ENCODE measurements around the gene LMCD1. TPM values are rescaled to one million over a fixed set of nuclear protein-coding genes. Genes with fewer than 3 reads are reported as not detected.

The LMCD1 gene
- total and polyA plus RNA-seq, 3 experiments from 2014 or later, result 0.83 to 2.6 (median 2.0) TPM

- Histone ChIP-seq H3K4me1 (ENCODE audit: insufficient read depth, low read length) (no peaks in the 10 kb centered on the region), H3K27ac (ENCODE audit: low read depth, low read length) (no peak overlapping the region), H3K4me3 (ENCODE audit: low read length) (no peak overlapping the region), H3K27me3 (ENCODE audit: insufficient read depth, low read length, poor library complexity, severe bottlenecking) (no peaks in the 10 kb centered on the region), H3K36me3 (ENCODE audit: insufficient read depth, low read length) (no peaks in the 10 kb centered on the region), H3K9me3 (ENCODE audit: low read length) (no peaks in the 10 kb centered on the region)
- no peak overlapping the region for H3K27ac Mint-ChIP-seq
- ChIA-PET POLR2A (no interaction called here), CTCF (no interaction called here)
- no peaks in the 10 kb centered on the region for H3K4me1 Mint-ChIP-seq
- no peak for DNase-seq
- no peaks in the 10 kb centered on the region for H3K27me3 Mint-ChIP-seq
- H3K4me3 Mint-ChIP-seq, result no peak overlapping the region
- H3K9me3 Mint-ChIP-seq, result peaks cover 0 to 4% (median 0%) of the 10 kb centered on the region in 5 donors
- H3K36me3 Mint-ChIP-seq, result no peaks in the 10 kb centered on the region
Observed at GRCh38 chr3:8525893-8526292, 24.3 kb downstream of the LMCD1 start.

GRCh38 chr3:8529181-8529637 lies 27.6 kb downstream of the LMCD1 start:
- Histone ChIP-seq H3K27ac (ENCODE audit: low read depth, low read length) (no peak overlapping the region), H3K4me1 (ENCODE audit: insufficient read depth, low read length) (no peaks in the 10 kb centered on the region), H3K9me3 (ENCODE audit: low read length) (no peaks in the 10 kb centered on the region), H3K27me3 (ENCODE audit: insufficient read depth, low read length, poor library complexity, severe bottlenecking) (peaks cover 4% of the 10 kb centered on the region), H3K36me3 (ENCODE audit: insufficient read depth, low read length) (no peaks in the 10 kb centered on the region), H3K4me3 (ENCODE audit: low read length) (no peak overlapping the region)
- Mint-ChIP-seq H3K36me3 (no peaks in the 10 kb centered on the region), H3K9me3 (no peaks in the 10 kb centered on the region), H3K4me1 (no peaks in the 10 kb centered on the region), H3K4me3 (no peak overlapping the region), H3K27ac (no peak overlapping the region), H3K27me3 (no peaks in the 10 kb centered on the region)
- DNase-seq, result no peak
- POLR2A ChIA-PET, result no interaction called here
- CTCF ChIA-PET, result no interaction called here

GRCh38 chr3:8529738-8530525 lies 28.3 kb downstream of the LMCD1 start:
- H3K9me3 Mint-ChIP-seq, result no peaks in the 10 kb centered on the region
- POLR2A ChIA-PET, result no interaction called here

GRCh38 chr3:8530581-8530980 lies 29.0 kb downstream of the LMCD1 start:
- POLR2A ChIA-PET, result no interaction called here
- no peak overlapping the region for H3K27ac Mint-ChIP-seq
- CTCF ChIA-PET, result no interaction called here
- Histone ChIP-seq H3K36me3 (ENCODE audit: insufficient read depth, low read length) (no peaks in the 10 kb centered on the region), H3K4me3 (ENCODE audit: low read length) (no peak overlapping the region), H3K27ac (ENCODE audit: low read depth, low read length) (no peak overlapping the region), H3K4me1 (ENCODE audit: insufficient read depth, low read length) (no peaks in the 10 kb centered on the region), H3K27me3 (ENCODE audit: insufficient read depth, low read length, poor library complexity, severe bottlenecking) (peaks cover 4% of the 10 kb centered on the region), H3K9me3 (ENCODE audit: low read length) (no peaks in the 10 kb centered on the region)
- no peaks in the 10 kb centered on the region for H3K36me3 Mint-ChIP-seq
- H3K4me3 Mint-ChIP-seq, result no peak overlapping the region
- no peaks in the 10 kb centered on the region for H3K4me1 Mint-ChIP-seq
- no peaks in the 10 kb centered on the region for H3K9me3 Mint-ChIP-seq
- no peaks in the 10 kb centered on the region for H3K27me3 Mint-ChIP-seq
- no peak for DNase-seq

More at GRCh38 chr3:8529738-8530525, 28.3 kb downstream of the LMCD1 start:
- Mint-ChIP-seq H3K27me3 (no peaks in the 10 kb centered on the region), H3K36me3 (no peaks in the 10 kb centered on the region), H3K4me3 (no peak overlapping the region), H3K27ac (no peak overlapping the region), H3K4me1 (no peaks in the 10 kb centered on the region)
- Histone ChIP-seq H3K9me3 (ENCODE audit: low read length) (no peaks in the 10 kb centered on the region), H3K36me3 (ENCODE audit: insufficient read depth, low read length) (no peaks in the 10 kb centered on the region), H3K4me3 (ENCODE audit: low read length) (no peak overlapping the region), H3K4me1 (ENCODE audit: insufficient read depth, low read length) (no peaks in the 10 kb centered on the region), H3K27me3 (ENCODE audit: insufficient read depth, low read length, poor library complexity, severe bottlenecking) (peaks cover 4% of the 10 kb centered on the region), H3K27ac (ENCODE audit: low read depth, low read length) (no peak overlapping the region)
- CTCF ChIA-PET, result no interaction called here
- DNase-seq, result no peak

GRCh38 chr3:8532251-8532871 lies 30.7 kb downstream of the LMCD1 start:
- Mint-ChIP-seq H3K4me1 (no peaks in the 10 kb centered on the region), H3K27ac (no peak overlapping the region), H3K4me3 (no peak overlapping the region), H3K36me3 (no peaks in the 10 kb centered on the region), H3K27me3 (no peaks in the 10 kb centered on the region), H3K9me3 (no peaks in the 10 kb centered on the region)
- no peak overlapping the region for H3K27ac ChIP-seq (ENCODE audit: low read depth, low read length)
- CTCF ChIA-PET, result no interaction called here
- no peaks in the 10 kb centered on the region for H3K36me3 ChIP-seq (ENCODE audit: insufficient read depth, low read length)
- POLR2A ChIA-PET, result no interaction called here
- no peak for DNase-seq
- no peaks in the 10 kb centered on the region for H3K4me1 ChIP-seq (ENCODE audit: insufficient read depth, low read length)
- no peaks in the 10 kb centered on the region for H3K9me3 ChIP-seq (ENCODE audit: low read length)
- peaks cover 4% of the 10 kb centered on the region for H3K27me3 ChIP-seq (ENCODE audit: insufficient read depth, low read length, poor library complexity, severe bottlenecking)
- no peak overlapping the region for H3K4me3 ChIP-seq (ENCODE audit: low read length)

GRCh38 chr3:8536096-8537056 lies 34.8 kb downstream of the LMCD1 start:
- Histone ChIP-seq H3K27me3 (ENCODE audit: insufficient read depth, low read length, poor library complexity, severe bottlenecking) (peaks cover 3% of the 10 kb centered on the region), H3K4me1 (ENCODE audit: insufficient read depth, low read length) (no peaks in the 10 kb centered on the region), H3K36me3 (ENCODE audit: insufficient read depth, low read length) (no peaks in the 10 kb centered on the region), H3K4me3 (ENCODE audit: low read length) (no peak overlapping the region), H3K27ac (ENCODE audit: low read depth, low read length) (no peak overlapping the region), H3K9me3 (ENCODE audit: low read length) (no peaks in the 10 kb centered on the region)
- no peaks in the 10 kb centered on the region for H3K4me1 Mint-ChIP-seq
- H3K27ac Mint-ChIP-seq, result no peak overlapping the region
- H3K36me3 Mint-ChIP-seq, result no peaks in the 10 kb centered on the region
- ChIA-PET POLR2A (no interaction called here), CTCF (no interaction called here)
- DNase-seq, result no peak
- H3K4me3 Mint-ChIP-seq, result no peak overlapping the region
- H3K27me3 Mint-ChIP-seq, result no peaks in the 10 kb centered on the region
- no peaks in the 10 kb centered on the region for H3K9me3 Mint-ChIP-seq

- no peak overlapping the region for H3K27ac ChIP-seq (ENCODE audit: low read depth, low read length)
- Mint-ChIP-seq H3K36me3 (no peaks in the 10 kb centered on the region), H3K27me3 (no peaks in the 10 kb centered on the region), H3K4me1 (no peaks in the 10 kb centered on the region), H3K27ac (no peak overlapping the region), H3K9me3 (no peaks in the 10 kb centered on the region), H3K4me3 (no peak overlapping the region)
- ChIA-PET POLR2A (no interaction called here), CTCF (no interaction called here)
- no peaks in the 10 kb centered on the region for H3K9me3 ChIP-seq (ENCODE audit: low read length)
- H3K36me3 ChIP-seq (ENCODE audit: insufficient read depth, low read length), result no peaks in the 10 kb centered on the region
- no peaks in the 10 kb centered on the region for H3K4me1 ChIP-seq (ENCODE audit: insufficient read depth, low read length)
- DNase-seq, result no peak
- H3K4me3 ChIP-seq (ENCODE audit: low read length), result no peak overlapping the region
- no peaks in the 10 kb centered on the region for H3K27me3 ChIP-seq (ENCODE audit: insufficient read depth, low read length, poor library complexity, severe bottlenecking)
Observed at GRCh38 chr3:8537440-8537839, 35.8 kb downstream of the LMCD1 start.

- no peak overlapping the region for H3K27ac Mint-ChIP-seq
- no peak overlapping the region for H3K4me3 Mint-ChIP-seq
- no peaks in the 10 kb centered on the region for H3K4me1 Mint-ChIP-seq
- DNase-seq, result no peak
- H3K27me3 Mint-ChIP-seq, result no peaks in the 10 kb centered on the region
- no peak overlapping the region for H3K4me3 ChIP-seq (ENCODE audit: low read length)
- CTCF ChIA-PET, result no interaction called here
- H3K36me3 Mint-ChIP-seq, result no peaks in the 10 kb centered on the region
- no peaks in the 10 kb centered on the region for H3K27me3 ChIP-seq (ENCODE audit: insufficient read depth, low read length, poor library complexity, severe bottlenecking)
- POLR2A ChIA-PET, result no interaction called here
- no peaks in the 10 kb centered on the region for H3K9me3 ChIP-seq (ENCODE audit: low read length)
- no peaks in the 10 kb centered on the region for H3K4me1 ChIP-seq (ENCODE audit: insufficient read depth, low read length)
- H3K27ac ChIP-seq (ENCODE audit: low read depth, low read length), result no peak overlapping the region
- no peaks in the 10 kb centered on the region for H3K9me3 Mint-ChIP-seq
- H3K36me3 ChIP-seq (ENCODE audit: insufficient read depth, low read length), result no peaks in the 10 kb centered on the region
Observed at GRCh38 chr3:8538223-8538622, 36.6 kb downstream of the LMCD1 start.

All from CD8-positive, alpha-beta memory T cell (primary cell).